DMS53 treated with DMSO at 0.1 percent for 48 hours (cell line): ENCODE measurements around the gene COLEC12.

Experiments
- DNase-seq: peaks from one replicate; lab custom pipeline; 2025; ENCODE audit not compliant: unreplicated experiment; lab: John Stamatoyannopoulos, UW

COLEC12 gene

DNA sequence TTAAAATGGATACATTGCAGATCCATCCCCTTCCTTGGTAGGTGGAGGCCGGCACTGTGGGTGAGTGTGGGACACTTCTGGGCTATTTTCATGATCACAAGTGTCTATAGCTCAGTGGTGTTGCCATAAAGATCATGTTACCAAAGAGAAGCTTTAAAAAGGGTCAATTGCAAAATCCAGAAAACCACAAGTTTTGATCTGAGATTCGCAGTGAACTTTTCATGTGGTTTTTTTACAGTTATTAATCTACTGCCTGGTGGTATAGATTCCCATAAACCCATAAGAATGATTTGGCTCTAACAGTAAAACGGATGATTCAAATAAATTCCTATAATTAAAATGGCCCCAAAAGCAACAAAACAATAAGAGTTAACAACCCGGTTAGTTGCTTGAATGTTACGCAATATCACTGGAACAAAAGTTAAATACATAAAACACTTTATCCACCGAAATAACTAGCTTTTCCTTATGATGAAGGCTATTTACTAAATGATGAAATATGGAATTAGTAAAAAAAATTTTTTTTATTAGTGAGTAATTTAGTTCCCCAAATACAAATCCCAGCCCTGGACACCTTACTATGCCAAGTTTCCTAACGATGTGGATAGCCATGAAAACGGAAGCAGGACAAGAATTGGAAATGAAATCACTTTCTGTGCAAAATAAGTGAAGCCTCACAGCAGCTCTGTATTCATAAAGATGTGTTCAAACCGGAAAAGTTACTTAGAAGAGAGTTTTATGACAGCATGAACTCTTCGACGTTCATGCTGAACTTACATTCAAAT lies 137.0 kb downstream of the COLEC12 start:
- no peak for DNase-seq

DNA sequence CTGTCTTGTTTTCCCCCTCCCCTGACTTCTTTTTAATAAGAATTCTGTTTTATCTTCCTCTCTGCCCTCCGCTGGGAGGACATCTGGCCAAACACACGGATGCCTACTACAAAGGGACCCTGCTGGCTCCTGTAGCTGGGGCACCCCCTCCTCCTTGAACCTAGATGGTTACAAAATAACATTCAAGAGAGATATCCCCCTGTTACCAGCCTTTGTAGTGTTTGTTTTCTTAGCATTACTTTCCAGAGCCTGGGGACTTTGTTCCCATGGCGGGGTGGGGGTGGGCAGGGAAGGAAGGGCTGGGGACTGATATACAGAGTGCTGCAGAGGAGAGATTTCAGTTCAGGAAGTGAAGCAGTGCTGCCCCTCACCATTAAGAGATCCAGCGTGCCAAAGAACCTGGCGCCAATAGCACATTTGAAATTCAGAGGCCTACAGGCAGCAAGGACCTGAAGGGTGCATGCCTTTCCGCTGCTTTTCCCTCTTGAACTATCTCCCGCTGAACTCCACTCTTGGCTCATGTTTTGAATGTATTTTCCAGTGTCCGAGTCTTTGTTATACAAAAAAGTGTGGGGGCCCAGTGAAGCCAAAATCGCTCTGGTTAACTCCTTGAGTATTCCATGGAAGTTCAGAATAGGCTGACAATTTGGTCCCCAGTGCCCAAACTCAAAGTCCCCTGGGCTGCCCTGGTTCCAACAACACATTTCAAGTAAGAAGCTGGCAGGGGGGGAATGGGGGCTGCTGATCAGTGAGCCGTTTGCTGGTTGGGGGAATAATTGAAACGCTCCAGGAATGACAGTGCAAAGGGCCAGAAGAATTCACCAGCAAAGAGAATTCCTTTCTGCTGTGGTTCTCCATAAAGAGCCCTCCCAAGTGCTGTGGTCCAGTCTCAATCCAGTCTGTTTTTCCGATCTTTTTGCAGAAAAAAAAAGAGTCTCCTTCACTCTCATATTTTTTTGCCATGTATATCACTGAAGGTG lies 137.9 kb downstream of the COLEC12 start:
- no peak for DNase-seq

DNA sequence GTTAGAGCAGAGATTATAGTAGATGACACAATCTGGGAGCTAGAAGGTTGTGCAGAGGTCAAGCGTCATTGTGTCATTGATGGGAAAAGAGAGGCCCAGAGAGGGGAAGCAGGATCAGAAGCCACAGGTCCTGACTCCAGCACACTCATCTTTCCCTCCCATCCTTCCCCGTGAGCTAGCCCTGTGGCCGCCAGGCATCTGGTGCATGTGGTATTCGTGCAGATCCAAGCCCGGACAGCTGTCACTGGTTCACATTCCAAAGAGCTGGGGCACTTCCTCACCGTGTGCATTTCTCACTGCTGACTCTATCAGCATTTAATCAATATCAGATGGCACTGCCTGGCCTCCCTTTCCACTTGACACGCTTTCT lies 138.6 kb downstream of the COLEC12 start:
- no peak for DNase-seq

DNA sequence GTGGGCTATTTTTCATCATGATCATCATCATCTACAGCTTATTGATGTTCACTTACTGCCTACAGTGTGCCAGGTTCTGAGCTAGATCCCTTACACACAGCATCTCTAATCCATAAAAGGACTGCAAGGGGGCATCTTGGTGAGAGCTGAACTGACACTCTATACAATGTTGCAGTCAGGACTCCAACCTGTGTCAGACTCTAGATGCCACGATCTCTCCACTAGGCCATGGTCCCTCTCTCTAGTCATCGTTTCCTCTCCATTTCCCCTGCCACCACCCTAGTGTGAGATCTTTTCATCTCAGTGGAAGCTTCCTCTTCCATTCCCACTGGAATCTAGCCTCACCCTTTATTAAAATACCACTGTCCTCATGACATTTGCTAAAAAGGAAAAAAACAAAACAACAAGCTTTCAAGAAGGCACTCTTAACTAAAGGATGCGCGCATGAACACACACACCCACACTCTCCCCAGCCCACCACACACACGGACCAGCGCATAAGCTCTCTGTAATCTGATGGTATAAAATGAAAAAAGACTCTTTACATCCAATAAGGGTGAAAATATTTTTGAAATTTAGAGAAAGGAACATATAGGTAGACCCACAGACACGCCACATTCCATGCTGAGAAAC lies 139.3 kb downstream of the COLEC12 start:
- no peak for DNase-seq

DNA sequence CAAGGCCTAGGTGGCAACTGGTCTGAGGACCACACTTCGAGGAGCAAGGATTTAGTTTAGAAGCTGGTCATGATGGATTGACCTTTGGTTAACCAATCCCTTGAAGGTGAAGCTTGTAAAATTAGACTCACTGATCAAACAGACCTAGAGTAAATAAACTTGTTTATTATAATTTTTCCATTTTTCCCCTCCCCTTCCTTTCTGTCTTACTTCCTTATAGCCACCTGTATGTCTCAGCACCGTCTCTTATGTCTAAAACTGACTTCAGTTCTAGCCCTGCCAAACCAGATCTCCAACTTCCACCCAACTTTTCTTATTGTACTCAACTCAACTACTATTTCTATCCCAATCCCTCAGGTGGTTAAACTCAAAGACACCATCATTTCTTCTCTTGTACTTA lies 139.8 kb downstream of the COLEC12 start:
- DNase-seq: peak; percentile 19

DNA sequence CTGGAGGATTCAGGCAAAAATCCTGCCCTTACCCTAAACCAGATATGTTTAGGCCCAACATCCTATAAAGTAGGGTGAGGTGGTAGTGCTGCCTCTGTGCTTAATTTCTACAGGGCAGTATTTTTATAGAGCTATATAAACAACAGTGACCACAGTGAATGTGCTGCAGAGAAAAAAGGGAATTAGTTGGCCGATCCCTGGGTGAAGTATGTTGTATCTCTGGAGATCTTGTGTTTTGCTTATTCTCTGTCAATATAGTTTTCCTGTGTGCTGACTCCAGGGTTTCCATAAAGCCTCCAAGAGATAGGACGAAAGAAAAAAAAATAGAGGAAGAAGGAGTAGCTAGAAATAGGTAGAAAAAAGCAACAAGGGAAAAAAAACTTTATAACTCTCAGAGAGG lies 143.7 kb downstream of the COLEC12 start:
- DNase-seq: no peak

DNA sequence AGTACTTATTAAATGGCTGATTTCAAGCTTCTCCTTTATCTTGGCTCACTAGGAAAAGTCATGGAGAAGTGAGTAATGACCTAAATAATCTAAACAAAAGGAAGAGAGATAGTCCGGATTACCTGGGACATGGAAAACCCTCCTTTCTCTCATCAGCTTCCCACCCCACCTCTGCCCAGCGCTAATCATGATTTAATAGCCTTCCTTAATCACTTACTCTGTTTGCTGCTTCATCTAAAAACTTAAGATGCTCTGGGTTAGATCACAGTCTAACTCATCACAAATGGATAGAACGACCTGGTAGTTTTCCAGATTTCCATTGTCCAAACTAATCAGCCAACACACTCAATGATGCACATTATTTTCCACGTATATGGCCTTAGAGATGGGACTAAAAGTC lies 144.8 kb downstream of the COLEC12 start:
- no peak for DNase-seq

DNA sequence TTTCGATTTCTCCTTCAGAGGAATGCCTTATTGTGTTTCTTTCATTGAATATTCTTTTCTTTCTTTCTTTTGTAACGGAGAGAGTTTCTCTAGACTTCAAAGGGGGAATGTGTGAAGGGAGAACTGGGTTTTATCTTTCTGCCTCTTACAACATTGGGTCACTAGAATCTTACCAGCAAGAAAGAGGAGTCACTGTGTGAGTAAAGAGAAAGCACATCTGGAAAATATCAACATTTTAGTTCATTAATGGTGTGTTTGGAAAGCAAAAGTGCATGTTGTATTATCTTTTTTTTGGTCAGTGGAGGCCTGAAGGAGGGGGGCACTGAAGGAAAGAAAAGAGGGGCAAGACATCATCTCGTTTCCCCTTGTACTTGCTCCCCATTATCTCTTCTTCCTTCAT lies 146.0 kb downstream of the COLEC12 start:
- DNase-seq: no peak

DNA sequence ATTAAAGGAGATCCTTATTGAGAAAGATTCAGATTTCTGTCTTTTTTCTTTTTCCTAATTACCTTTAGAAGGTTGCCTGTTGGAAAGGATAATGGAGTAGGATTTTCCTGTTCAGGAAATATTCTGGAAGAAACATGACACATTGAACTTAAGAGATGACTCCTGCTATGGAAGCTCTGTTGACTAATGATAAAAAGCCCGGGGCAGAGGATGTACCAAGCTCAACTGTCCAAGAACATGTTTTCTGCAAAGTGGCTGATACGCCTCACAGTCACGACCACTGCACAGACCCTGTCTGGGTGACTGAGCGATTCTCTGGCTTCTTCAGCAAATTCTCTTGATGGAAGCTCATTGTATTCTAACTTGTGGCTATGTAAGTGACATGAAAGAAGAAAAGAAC lies 146.5 kb downstream of the COLEC12 start:
- DNase-seq: no peak

DNA sequence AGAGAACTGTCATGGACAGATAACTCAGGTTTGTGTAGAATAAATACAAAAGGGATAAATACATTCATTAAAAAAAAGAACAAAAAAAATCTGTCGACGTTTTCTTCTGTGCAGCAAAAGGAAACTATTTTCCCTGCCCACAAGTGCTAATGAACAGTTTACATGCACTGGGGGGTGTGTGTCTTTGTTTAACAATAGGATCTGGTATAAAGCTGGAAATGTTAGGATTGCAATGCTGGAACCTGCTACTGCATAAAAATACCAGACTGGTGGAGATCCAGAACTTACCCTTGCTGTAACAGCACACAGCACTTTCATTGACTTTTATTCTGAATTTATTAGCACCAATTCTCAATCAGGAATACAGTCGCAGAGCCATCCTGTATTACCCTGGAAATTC lies 148.1 kb downstream of the COLEC12 start:
- DNase-seq: no peak

DNA sequence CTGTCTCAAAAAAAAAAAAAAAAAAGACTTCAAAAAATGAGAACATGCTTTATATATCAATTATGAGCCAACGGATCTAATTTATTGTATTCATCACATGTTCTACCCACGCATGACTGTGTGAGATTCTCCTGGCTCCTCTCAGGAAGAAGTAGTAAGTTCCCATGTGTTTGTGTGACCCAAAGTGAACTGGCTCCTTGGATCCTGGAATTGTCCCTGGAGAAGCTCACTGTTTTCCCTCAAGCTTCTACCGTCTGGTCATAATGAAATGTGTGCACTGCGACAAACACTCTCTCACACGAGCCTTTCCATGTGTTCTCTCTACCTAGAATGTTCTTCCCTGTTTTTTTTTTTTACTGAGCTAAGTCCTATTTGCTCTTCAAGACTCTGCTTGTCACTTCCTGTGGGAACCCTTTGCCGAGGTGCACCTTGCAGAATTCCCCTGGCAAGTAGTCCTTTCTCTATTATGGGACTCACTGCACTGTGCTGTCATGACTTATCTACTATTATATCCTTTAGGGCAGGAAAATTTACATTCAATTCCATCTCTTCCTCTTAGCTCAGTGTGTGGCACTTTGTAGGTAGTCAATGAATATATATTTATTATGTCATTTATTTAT lies 149.4 kb downstream of the COLEC12 start:
- DNase-seq: no peak

DNA sequence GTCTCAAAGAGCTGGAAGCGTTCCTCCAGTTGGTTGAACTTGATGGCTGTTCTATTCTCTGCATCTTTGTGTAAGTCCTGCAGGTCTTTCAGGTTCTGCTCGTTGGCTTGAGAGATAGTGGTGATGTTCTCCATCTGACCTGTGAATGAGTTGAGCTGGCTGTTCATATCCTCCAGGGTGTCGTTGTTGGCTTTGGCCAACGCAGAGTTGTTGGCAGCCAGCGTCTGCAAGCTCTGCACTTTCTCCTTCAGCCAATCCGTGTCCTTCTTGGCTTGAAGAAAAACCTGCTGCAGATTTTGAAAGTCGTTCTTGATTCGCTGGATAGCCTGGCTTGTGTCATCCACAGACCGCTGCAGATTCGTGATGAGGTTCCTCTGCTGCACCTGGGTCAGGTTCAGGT lies 153.9 kb downstream of the COLEC12 start:
- DNase-seq: no peak

DNA sequence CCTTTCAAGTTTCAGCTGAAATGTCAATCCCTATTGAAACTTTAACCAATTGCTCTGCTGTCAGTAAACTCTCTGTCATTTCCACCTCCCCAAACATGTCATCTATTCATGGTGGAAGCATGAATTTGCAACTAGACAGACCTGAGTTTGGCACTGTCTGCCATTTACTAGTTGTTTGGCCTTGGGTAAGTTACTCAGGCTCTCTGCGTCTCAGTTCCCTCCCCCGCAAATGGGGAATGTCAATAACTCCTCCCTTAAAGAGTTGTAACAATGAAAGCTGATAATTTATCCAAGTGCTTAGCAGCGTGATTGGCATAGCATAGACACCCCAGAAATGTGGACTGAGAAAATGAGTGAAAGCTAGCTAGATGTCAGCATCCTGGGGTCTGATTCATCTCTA lies 159.4 kb downstream of the COLEC12 start:
- DNase-seq: no peak

DNA sequence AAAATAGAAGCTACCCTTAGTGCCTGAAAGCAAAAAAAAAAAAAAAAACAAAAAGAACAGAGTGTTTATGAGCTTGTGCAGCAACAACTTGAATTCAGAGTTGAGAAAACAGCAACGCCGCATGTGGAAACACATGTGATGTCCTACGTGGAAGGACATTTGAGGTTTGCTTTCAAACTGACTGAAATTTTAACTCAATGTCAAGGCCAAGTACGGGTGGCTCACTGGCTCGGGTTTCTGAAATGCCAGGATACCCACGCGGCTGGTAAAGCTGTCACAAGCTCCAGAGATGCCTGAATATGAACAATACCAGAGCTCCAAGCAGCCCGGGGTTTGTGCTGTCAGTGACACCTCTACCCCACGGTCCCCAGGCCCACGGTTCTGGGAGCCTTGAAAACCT lies 160.5 kb downstream of the COLEC12 start:
- DNase-seq: no peak

DNA sequence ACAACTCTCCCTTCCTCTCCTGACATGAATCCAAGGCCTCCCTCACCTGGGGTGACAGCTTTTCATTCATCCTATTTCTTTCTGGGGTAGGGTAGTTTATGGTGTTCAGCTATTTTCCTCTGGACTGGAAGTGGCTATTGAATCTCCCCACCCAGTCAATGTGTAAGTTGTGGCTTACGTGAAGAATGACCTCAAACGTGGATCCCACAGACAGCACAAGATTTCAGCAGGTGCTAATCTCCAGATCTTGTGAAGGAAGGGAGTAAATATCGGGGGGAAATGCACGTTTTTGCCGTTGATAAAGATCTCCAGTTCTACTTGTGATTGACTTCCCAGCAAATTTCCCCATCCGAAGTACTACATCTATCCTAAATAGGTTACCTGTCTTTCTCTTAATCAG lies 161.3 kb downstream of the COLEC12 start:
- no peak for DNase-seq

DNA sequence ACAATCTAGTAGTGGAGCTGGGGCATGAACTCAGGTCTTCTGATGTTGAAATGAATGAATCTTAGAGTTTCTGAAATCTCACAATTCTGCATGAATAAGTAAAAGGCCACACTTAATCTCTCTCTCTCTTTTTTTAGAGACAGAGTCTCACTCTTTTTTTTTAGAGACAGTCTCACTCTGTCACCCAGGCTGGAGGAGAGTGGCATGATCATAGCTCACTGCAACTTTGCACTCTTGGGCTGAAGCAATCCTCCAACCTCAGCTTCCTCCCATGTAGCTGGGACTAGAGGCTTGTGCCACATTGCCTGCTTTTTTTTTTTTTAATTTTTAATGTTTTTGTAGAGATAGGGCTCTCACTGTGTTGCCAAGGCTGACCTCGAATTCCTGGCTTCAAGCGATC lies 163.8 kb downstream of the COLEC12 start:
- no peak for DNase-seq

DNA sequence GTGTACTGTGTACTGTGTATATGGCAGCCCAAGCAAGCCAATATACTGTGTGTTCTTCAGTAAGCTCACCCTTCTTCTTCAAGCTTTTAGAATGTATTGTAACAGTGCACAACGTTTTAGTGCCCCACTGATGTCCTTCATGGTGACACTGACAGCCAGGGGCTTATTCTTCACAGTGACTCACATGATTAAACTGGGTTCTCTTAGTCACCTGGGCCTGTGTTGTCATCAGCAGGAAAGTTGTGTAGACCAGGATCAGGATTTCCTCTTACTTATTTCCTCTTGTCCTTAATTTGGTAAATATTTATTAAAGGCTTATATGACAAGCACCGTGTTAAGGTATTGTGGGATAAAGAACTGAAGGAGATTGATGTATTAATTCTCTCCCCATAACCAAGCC lies 164.8 kb downstream of the COLEC12 start:
- DNase-seq: peak; percentile 66

DNA sequence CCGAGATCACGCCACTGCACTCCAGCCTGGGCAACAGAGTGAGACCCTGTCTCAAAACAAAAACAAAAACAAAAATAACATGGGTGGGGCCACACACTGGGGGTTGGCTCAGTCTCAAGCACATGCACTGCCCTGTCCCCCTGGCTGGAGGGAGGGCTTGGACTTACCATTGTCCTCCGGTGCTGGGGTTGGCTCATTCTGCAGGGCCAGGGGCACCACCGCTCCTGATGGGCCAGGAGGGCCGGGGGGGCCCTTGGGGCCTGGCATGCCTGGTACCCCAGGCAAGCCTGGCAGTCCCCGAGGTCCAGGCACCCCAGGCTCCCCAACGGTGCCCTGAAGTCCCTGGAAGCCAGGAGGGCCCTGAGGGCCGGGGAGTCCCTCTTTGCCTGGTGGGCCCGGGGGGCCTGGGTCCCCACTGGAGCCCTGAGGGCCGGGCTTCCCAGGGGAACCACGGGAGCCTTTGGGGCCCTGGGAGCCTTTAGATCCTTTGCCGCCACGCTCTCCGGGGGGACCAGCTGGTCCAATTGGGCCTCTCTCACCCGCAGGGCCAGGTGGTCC lies 165.8 kb downstream of the COLEC12 start:
- DNase-seq: no peak

DNA sequence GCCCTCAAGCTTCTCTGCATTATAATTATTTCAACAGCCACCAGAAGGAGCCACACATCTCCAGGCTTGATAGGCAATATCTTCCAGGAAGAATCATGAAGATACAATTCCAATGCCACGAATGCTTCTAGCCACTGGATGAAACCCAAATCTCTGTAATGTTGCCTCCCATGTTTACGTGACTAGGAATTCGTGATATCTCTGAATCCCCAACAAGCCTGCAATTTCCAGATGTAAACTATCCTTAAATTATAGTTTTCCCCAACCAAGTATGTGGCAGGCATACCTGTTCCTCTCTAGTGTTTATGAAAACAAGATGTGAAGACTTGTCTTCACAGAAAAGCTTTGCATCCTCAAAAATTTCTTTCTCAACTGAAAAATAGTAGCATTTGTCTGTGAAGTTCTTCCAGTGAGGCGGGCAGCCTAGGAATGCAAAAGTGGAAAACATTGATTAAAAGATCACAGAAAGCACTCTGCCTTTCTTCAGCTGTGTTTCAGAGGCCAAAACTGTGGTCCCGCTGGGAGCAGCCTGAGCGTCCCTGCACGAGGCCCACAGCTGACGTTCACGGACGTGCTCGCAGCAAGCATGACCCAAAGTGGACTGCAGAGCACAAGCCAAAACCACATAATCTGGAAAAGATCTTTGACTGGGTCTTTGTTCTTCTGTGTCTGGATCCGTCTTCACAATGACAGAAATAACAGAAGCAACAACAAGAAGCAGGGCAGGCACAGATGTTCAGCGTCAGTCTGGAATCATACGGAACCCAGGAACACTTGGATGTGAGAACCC lies 167.6 kb downstream of the COLEC12 start:
- DNase-seq: no peak

DNA sequence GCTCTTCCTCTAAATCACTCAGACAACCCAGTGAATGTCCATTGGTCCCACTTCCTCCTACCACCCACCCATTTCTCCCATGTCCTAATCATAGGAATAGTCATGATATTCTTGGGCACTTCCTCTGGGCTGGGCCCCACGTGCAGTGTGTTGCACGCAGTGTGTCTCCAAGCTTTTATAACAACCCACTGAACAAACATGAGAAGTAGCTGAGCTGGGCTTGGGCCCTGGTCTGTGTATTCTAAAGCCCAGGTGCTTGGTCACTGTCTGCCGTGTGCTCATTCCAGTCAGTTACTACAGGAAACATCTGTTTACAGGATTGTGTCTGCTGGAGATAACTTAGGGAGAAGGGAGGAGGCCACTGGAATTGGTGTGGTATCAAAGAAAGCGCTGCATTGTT lies 168.5 kb downstream of the COLEC12 start:
- peak; percentile 7 for DNase-seq
